DOHH2 (cell line): ENCODE measurements around the gene SMC1B.

ENCODE experiments used
- H3F3A ChIP-seq: fragments of 200-600 bp; sonication (generic), shearing (Covaris generic); 2 replicates; pipeline ENCODE4 v1.6.0; 2016; ENCODE audit warnings: antibody characterized with exemption, mild to moderate bottlenecking; ENCODE audit not compliant: control insufficient read depth, insufficient read depth
- H3K27ac ChIP-seq: fragments of 200-600 bp; sonication (generic); 2 replicates; pipeline ENCODE4 v1.5.1; 2014; ENCODE audit warnings: low read depth, mild to moderate bottlenecking, low read length, moderate library complexity
- H3K27me3 ChIP-seq: fragments of 200-600 bp; sonication (generic); 2 replicates; pipeline ENCODE4 v1.6.1; 2014; ENCODE audit warnings: mild to moderate bottlenecking, low read length, mixed read lengths; ENCODE audit not compliant: control insufficient read depth
- H3K36me3 ChIP-seq: fragments of 200-600 bp; sonication (generic); 2 replicates; pipeline ENCODE4 v1.6.1; 2014; ENCODE audit warnings: mild to moderate bottlenecking, low read length, moderate library complexity, mixed read lengths; ENCODE audit not compliant: control insufficient read depth
- H3K4me1 ChIP-seq: fragments of 200-600 bp; sonication (generic); 2 replicates; pipeline ENCODE4 v1.6.1; 2014; ENCODE audit warnings: mild to moderate bottlenecking, low read length, mixed read lengths; ENCODE audit not compliant: control insufficient read depth
- H3K4me2 ChIP-seq: fragments of 200-600 bp; sonication (generic); 2 replicates; pipeline ENCODE4 v1.6.0; 2014; ENCODE audit warnings: mild to moderate bottlenecking, low read length, moderate library complexity
- H3K4me3 ChIP-seq: fragments of 200-600 bp; sonication (generic); 2 replicates; pipeline ENCODE4 v1.5.1; 2014; ENCODE audit warnings: mild to moderate bottlenecking, low read length, mixed read lengths
- H3K79me2 ChIP-seq: fragments of 200-600 bp; sonication (generic); 2 replicates; pipeline ENCODE4 v1.6.1; 2014; ENCODE audit warnings: mild to moderate bottlenecking, low read length, mixed read lengths; ENCODE audit not compliant: control insufficient read depth
- H3K9me2 ChIP-seq: fragments of 200-600 bp; sonication (generic); replicated peaks from 2 replicates; pipeline ENCODE4 v1.6.1; 2014; ENCODE audit warnings: mild to moderate bottlenecking, low read length, mixed read lengths; ENCODE audit not compliant: control insufficient read depth
- H3K9me3 ChIP-seq: fragments of 200-600 bp; sonication (generic); 2 replicates; pipeline ENCODE4 v1.6.1; 2014; ENCODE audit warnings: antibody characterized with exemption, low read length, mixed read lengths; ENCODE audit not compliant: control insufficient read depth, insufficient read depth
- H4K20me1 ChIP-seq: fragments of 200-600 bp; sonication (generic); 2 replicates; pipeline ENCODE4 v1.6.0; 2014; ENCODE audit warnings: low read depth, mild to moderate bottlenecking, antibody characterized with exemption, low read length, moderate library complexity; ENCODE audit not compliant: control insufficient read depth, insufficient read depth
- EZH2phosphoT487 ChIP-seq: fragments of 200-600 bp; sonication (generic); IDR thresholded peaks from 2 replicates; pipeline ENCODE4 v1.6.1; 2017; ENCODE audit warnings: borderline replicate concordance, mild to moderate bottlenecking, antibody characterized with exemption, low read length, moderate library complexity, mixed read lengths
- TF ChIP-seq, protein P1 (sequence below): fragments of 200-600 bp; sonication (generic); IDR thresholded peaks from one replicate; pipeline ENCODE4 v1.5.1; 2014; ENCODE audit warnings: antibody characterized with exemption, mild to moderate bottlenecking, low read depth, low read length; ENCODE audit not compliant: poor library complexity, severe bottlenecking

Gene SMC1B

DNA sequence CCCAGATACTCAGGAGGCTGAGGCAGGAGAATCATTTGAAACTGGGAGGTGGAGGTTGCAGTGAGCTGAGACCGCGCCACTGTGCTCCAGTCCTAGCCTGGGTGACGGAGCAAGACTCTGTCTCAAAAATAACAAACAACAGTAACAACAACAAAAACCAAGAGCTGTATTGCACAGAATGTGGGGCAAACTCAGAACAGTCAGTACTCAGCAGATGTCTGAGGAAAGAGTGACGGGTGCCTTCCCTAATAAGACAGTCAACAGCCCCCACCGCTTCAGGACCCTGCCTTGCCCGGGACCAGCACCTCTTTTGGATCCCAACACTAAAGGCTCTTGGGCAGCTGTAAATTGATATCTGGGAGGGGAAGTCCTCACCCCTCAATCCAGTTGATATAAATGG, 40.4 kb upstream of the SMC1B start:
- Histone ChIP-seq H3F3A (no peaks in the 10 kb centered on the region), H3K4me3 (no peak overlapping the region), H3K79me2 (no peaks in the 10 kb centered on the region), H3K36me3 (no peaks in the 10 kb centered on the region), H3K27me3 (peaks cover 13% of the 10 kb centered on the region), H3K4me2 (no peak overlapping the region), H4K20me1 (no peaks in the 10 kb centered on the region), H3K9me3 (no peaks in the 10 kb centered on the region), H3K27ac (no peak overlapping the region), H3K9me2 (no peaks in the 10 kb centered on the region), H3K4me1 (no peaks in the 10 kb centered on the region)
- TF ChIP-seq EZH2phosphoT487 = no peak
- TF ChIP-seq, protein P1, sequence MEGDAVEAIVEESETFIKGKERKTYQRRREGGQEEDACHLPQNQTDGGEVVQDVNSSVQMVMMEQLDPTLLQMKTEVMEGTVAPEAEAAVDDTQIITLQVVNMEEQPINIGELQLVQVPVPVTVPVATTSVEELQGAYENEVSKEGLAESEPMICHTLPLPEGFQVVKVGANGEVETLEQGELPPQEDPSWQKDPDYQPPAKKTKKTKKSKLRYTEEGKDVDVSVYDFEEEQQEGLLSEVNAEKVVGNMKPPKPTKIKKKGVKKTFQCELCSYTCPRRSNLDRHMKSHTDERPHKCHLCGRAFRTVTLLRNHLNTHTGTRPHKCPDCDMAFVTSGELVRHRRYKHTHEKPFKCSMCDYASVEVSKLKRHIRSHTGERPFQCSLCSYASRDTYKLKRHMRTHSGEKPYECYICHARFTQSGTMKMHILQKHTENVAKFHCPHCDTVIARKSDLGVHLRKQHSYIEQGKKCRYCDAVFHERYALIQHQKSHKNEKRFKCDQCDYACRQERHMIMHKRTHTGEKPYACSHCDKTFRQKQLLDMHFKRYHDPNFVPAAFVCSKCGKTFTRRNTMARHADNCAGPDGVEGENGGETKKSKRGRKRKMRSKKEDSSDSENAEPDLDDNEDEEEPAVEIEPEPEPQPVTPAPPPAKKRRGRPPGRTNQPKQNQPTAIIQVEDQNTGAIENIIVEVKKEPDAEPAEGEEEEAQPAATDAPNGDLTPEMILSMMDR = no peak

DNA sequence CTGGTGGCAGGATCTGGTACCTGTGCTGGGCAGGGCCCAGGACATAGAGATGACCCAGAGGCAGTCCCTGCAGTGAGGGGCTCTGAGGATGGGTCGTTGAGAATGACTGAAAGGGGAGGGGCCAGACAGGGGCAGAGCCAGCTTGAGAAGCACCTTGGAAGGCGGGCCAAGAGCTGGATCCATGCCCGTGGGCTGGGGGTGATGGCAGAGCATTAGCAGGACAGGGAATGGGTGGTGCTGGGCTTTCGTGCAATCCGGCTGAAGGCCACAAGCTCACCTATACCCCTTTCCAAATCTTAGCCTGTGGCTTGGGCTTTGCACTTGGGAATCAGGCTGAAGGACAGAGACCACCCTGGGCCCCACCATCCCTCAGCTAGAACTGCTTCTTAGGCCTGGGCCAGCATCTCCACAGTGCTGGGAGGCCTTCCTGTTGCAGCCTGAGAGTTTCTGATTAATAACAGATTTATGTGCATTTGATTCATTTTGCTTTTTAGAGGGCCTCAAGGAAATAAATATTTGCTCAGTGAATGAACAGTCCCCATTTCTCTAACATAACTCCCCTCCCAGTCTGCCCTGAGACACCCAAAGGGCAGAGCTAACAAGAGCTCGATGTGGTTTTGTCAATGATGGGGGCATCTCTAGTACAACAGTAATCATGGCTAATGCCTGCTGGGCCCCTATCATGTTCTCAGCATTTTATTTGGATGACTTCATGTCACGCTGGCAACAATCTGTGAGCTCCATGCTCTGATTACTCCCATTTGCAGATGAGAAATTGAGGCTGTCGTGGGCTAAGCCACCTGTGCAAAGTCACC, 39.4 kb upstream of the SMC1B start:
- TF ChIP-seq, protein P1 = no peak
- TF ChIP-seq EZH2phosphoT487 = no peak
- no peaks in the 10 kb centered on the region for H3K36me3 ChIP-seq
- no peaks in the 10 kb centered on the region for H4K20me1 ChIP-seq
- peaks cover 13% of the 10 kb centered on the region for H3K27me3 ChIP-seq
- no peak overlapping the region for H3K27ac ChIP-seq
- no peaks in the 10 kb centered on the region for H3K79me2 ChIP-seq
- no peaks in the 10 kb centered on the region for H3F3A ChIP-seq
- H3K4me1 ChIP-seq = no peaks in the 10 kb centered on the region
- H3K4me3 ChIP-seq = no peak overlapping the region
- H3K9me2 ChIP-seq = no peaks in the 10 kb centered on the region
- H3K9me3 ChIP-seq = no peaks in the 10 kb centered on the region
- H3K4me2 ChIP-seq = no peak overlapping the region

DNA sequence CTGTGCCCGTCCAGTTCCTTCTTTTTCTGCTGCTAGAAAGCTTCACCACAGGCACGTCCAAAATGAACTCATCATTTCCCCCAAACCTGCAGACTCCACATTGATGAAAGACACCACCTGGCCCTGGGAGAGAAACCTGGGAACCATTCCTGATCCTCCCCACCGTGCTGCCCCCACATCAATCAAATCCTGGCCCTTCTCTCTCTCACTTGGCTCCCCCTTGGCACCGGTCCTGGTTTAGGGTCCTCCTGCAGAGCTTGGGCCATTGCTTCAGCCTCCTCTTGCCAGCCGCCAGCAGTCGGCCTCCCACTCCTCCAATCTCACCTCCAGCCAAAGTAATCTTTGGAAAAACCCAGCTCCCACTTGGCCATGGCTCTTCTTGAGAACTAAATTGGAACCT, 38.6 kb upstream of the SMC1B start:
- Histone ChIP-seq H3F3A (no peaks in the 10 kb centered on the region), H3K27me3 (peaks cover 13% of the 10 kb centered on the region), H3K27ac (no peak overlapping the region), H3K4me2 (no peak overlapping the region), H3K4me1 (no peaks in the 10 kb centered on the region), H4K20me1 (no peaks in the 10 kb centered on the region), H3K79me2 (no peaks in the 10 kb centered on the region), H3K4me3 (no peak overlapping the region), H3K36me3 (no peaks in the 10 kb centered on the region), H3K9me3 (no peaks in the 10 kb centered on the region), H3K9me2 (no peaks in the 10 kb centered on the region)
- no peak for TF ChIP-seq EZH2phosphoT487
- TF ChIP-seq, protein P1 = no peak
